Kidney tubule cell (primary cell): ENCODE results near the gene MSH3.

Experiments
- DNase-seq: peaks from one replicate; pipeline ENCODE4 v3.0.0-alpha.2; 2018; ENCODE audit warnings: low spot score

MSH3 gene

GRCh38 chr5:80654391-80655230 lies at the start of gene MSH3, which contains the start of gene DHFR:
Gene MSH3, plus strand, starts transcription at chr5:80654652. Its CDS starts 76 bp downstream, at chr5:80654728.
Gene DHFR, minus strand, starts transcription at chr5:80654983. Its CDS starts 494 bp downstream, at chr5:80654489.
- DNase-seq = peak; percentile 96

- DNase-seq = no peak
Observed at GRCh38 chr5:80607343-80607742, 47.1 kb upstream of the MSH3 start.

- no peak for DNase-seq
Observed at GRCh38 chr5:80607832-80608231, 46.6 kb upstream of the MSH3 start.

GRCh38 chr5:80608731-80609130 lies 45.7 kb upstream of the MSH3 start:
- DNase-seq = no peak

GRCh38 chr5:80609692-80610091 lies 44.8 kb upstream of the MSH3 start:
- DNase-seq = no peak

- DNase-seq = no peak
Observed at GRCh38 chr5:80615266-80615914, 39.1 kb upstream of the MSH3 start.

- DNase-seq = no peak
Observed at GRCh38 chr5:80618438-80618837, 36.0 kb upstream of the MSH3 start.

- DNase-seq = peak; percentile 14
Observed at GRCh38 chr5:80619086-80619485, 35.4 kb upstream of the MSH3 start.

- peak; percentile 56 for DNase-seq
Observed at GRCh38 chr5:80620211-80620610, 34.2 kb upstream of the MSH3 start.

GRCh38 chr5:80622756-80623155 lies 31.7 kb upstream of the MSH3 start:
- no peak for DNase-seq

GRCh38 chr5:80623999-80624398 lies 30.5 kb upstream of the MSH3 start:
- DNase-seq = peak; percentile 22

- DNase-seq = no peak
Observed at GRCh38 chr5:80625230-80625629, 29.2 kb upstream of the MSH3 start.

GRCh38 chr5:80629281-80629680 lies 25.2 kb upstream of the MSH3 start:
- no peak for DNase-seq

- DNase-seq = no peak
Observed at GRCh38 chr5:80631278-80632259, 22.9 kb upstream of the MSH3 start.

- no peak for DNase-seq
Observed at GRCh38 chr5:80632700-80633099, 21.8 kb upstream of the MSH3 start.

GRCh38 chr5:80634193-80634592 lies 20.3 kb upstream of the MSH3 start:
- no peak for DNase-seq

- no peak for DNase-seq
Observed at GRCh38 chr5:80641353-80641752, 13.1 kb upstream of the MSH3 start.

- no peak for DNase-seq
Observed at GRCh38 chr5:80644900-80645299, 9.6 kb upstream of the MSH3 start.

- DNase-seq = no peak
Observed at GRCh38 chr5:80646926-80647325, 7.5 kb upstream of the MSH3 start.

- no peak for DNase-seq
Observed at GRCh38 chr5:80653502-80653901, 950 bp upstream of the MSH3 start.

GRCh38 chr5:80654054-80654390 lies 430 bp upstream of the MSH3 start:
- DNase-seq = peak; percentile 28

GRCh38 chr5:80655231-80655774 lies 851 bp downstream of the MSH3 start:
- peak; percentile 30 for DNase-seq
